ENCODE results near the gene CDC42EP3. TPM values are rescaled to one million over a fixed set of nuclear protein-coding genes. Genes with fewer than 3 reads are reported as not detected.

The CDC42EP3 gene
- total RNA-seq, 1 donor from 2014 or later: 73.1 TPM

GRCh38 chr2:37632310-37632709, 39.1 kb downstream of the CDC42EP3 start:
- intact Hi-C loops (cut with DNase I): no loop called here
- TF ChIP-seq CTCF (IDR thresholded peaks at IDR 0.05): no peak
- no peaks in the 10 kb centered on the region for H3K36me3 ChIP-seq
- no peak for ATAC-seq
- peaks cover 21% of the 10 kb centered on the region for H3K4me1 ChIP-seq
- H3K27me3 ChIP-seq (ENCODE audit: low read depth): no peaks in the 10 kb centered on the region
- DNase-seq: no peak
- H3K9me3 ChIP-seq: no peaks in the 10 kb centered on the region
- H3K27ac ChIP-seq: no peak overlapping the region
- H3K4me3 ChIP-seq: no peak overlapping the region

- Histone ChIP-seq H3K4me1 (peaks cover 15% of the 10 kb centered on the region), H3K27ac (no peak overlapping the region), H3K4me3 (no peak overlapping the region), H3K9me3 (no peaks in the 10 kb centered on the region), H3K27me3 (ENCODE audit: low read depth) (no peaks in the 10 kb centered on the region), H3K36me3 (no peaks in the 10 kb centered on the region)
- intact Hi-C loops (cut with DNase I): no loop called here
- DNase-seq (no peak), ATAC-seq (peak in 1 of 2 donors; percentile 39)
- no peak for TF ChIP-seq CTCF (IDR thresholded peaks at IDR 0.05)
Measured at GRCh38 chr2:37631698-37632097, 39.7 kb downstream of the CDC42EP3 start.

GRCh38 chr2:37631292-37631691, 40.1 kb downstream of the CDC42EP3 start:
- H3K4me1 ChIP-seq: peaks cover 14% of the 10 kb centered on the region
- no peaks in the 10 kb centered on the region for H3K27me3 ChIP-seq (ENCODE audit: low read depth)
- intact Hi-C loops (cut with DNase I): no loop called here
- H3K27ac ChIP-seq: no peak overlapping the region
- H3K9me3 ChIP-seq: no peaks in the 10 kb centered on the region
- DNase-seq (no peak), ATAC-seq (no peak)
- no peak overlapping the region for H3K4me3 ChIP-seq
- H3K36me3 ChIP-seq: no peaks in the 10 kb centered on the region
- no peak for TF ChIP-seq CTCF (IDR thresholded peaks at IDR 0.05)

- DNase-seq (no peak), ATAC-seq (no peak)
- no peak overlapping the region for H3K4me3 ChIP-seq
- H3K4me1 ChIP-seq: peaks cover 15% of the 10 kb centered on the region
- H3K27me3 ChIP-seq (ENCODE audit: low read depth): no peaks in the 10 kb centered on the region
- H3K9me3 ChIP-seq: no peaks in the 10 kb centered on the region
- intact Hi-C loops (cut with DNase I): no loop called here
- no peaks in the 10 kb centered on the region for H3K36me3 ChIP-seq
- H3K27ac ChIP-seq: no peak overlapping the region
- no peak for TF ChIP-seq CTCF (IDR thresholded peaks at IDR 0.05)
Measured at GRCh38 chr2:37630776-37631175, 40.7 kb downstream of the CDC42EP3 start.

- H3K27ac ChIP-seq: no peak overlapping the region
- intact Hi-C loops (cut with DNase I): no loop called here
- no peaks in the 10 kb centered on the region for H3K36me3 ChIP-seq
- no peaks in the 10 kb centered on the region for H3K27me3 ChIP-seq (ENCODE audit: low read depth)
- H3K4me1 ChIP-seq: peaks cover 16% of the 10 kb centered on the region
- DNase-seq (no peak), ATAC-seq (no peak)
- no peak for TF ChIP-seq CTCF (IDR thresholded peaks at IDR 0.05)
- no peaks in the 10 kb centered on the region for H3K9me3 ChIP-seq
- H3K4me3 ChIP-seq: no peak overlapping the region
Measured at GRCh38 chr2:37630301-37630700, 41.1 kb downstream of the CDC42EP3 start.

- Histone ChIP-seq H3K4me3 (no peak overlapping the region), H3K36me3 (no peaks in the 10 kb centered on the region), H3K4me1 (peaks cover 21% of the 10 kb centered on the region), H3K9me3 (no peaks in the 10 kb centered on the region), H3K27me3 (ENCODE audit: low read depth) (no peaks in the 10 kb centered on the region), H3K27ac (no peak overlapping the region)
- no peak for DNase-seq
- no peak for ATAC-seq
- intact Hi-C loops (cut with DNase I): no loop called here
- no peak for TF ChIP-seq CTCF (IDR thresholded peaks at IDR 0.05)
Measured at GRCh38 chr2:37629529-37629928, 41.9 kb downstream of the CDC42EP3 start.

Measured in lower lobe of right lung (tissue), 2 donors.